ENCODE data around the gene TBCK.
"Not testable (repeated sequence)": the region's sequence is repeated elsewhere in the genome, so short reads cannot be mapped to it uniquely, and the experiment has no call there.

TBCK gene

GRCh38 chr4:106315968-106316772, at the start of gene TBCK, which contains the start of gene AIMP1:
Gene TBCK (minus strand): TSS chr4:106316209. CDS start chr4:106308960, 7,249 bp downstream.
Gene AIMP1 (plus strand): TSS chr4:106316550. CDS start chr4:106325010, 8,460 bp downstream.
- DNase-seq, result peak; percentile 85

- no peak for DNase-seq
These were observed 49.6 kb upstream of the TBCK start for GRCh38 chr4:106365613-106366012.

GRCh38 chr4:106364282-106364681, 48.3 kb upstream of the TBCK start:
- DNase-seq, result no peak

- DNase-seq, result no peak
These were observed 46.2 kb upstream of the TBCK start for GRCh38 chr4:106362086-106362825.

GRCh38 chr4:106358899-106359298, 42.9 kb upstream of the TBCK start:
- DNase-seq, result no peak

GRCh38 chr4:106355193-106355592, 39.2 kb upstream of the TBCK start:
- DNase-seq, result no peak

GRCh38 chr4:106353786-106354185, 37.8 kb upstream of the TBCK start:
- no peak for DNase-seq

GRCh38 chr4:106351016-106351415, 35.0 kb upstream of the TBCK start:
- no peak for DNase-seq

GRCh38 chr4:106347167-106347566, 31.2 kb upstream of the TBCK start:
- DNase-seq, result no peak

GRCh38 chr4:106344647-106344970, 28.6 kb upstream of the TBCK start:
- no peak for DNase-seq

GRCh38 chr4:106343865-106344646, 28.0 kb upstream of the TBCK start:
- DNase-seq, result no peak

GRCh38 chr4:106340774-106341173, 24.8 kb upstream of the TBCK start:
- no peak for DNase-seq

GRCh38 chr4:106339431-106339830, 23.4 kb upstream of the TBCK start:
- DNase-seq, result no peak

- DNase-seq, result no peak
These were observed 22.7 kb upstream of the TBCK start for GRCh38 chr4:106338671-106339070.

- no peak for DNase-seq
These were observed 21.9 kb upstream of the TBCK start for GRCh38 chr4:106337916-106338315.

- DNase-seq, result no peak
These were observed 20.6 kb upstream of the TBCK start for GRCh38 chr4:106336618-106337017.

- no peak for DNase-seq
These were observed 18.9 kb upstream of the TBCK start for GRCh38 chr4:106334741-106335470.

- no peak for DNase-seq
These were observed 17.2 kb upstream of the TBCK start for GRCh38 chr4:106333186-106333585.

- no peak for DNase-seq
These were observed 13.1 kb upstream of the TBCK start for GRCh38 chr4:106329041-106329618.

GRCh38 chr4:106325800-106326199, 9.8 kb upstream of the TBCK start:
- no peak for DNase-seq

- no peak for DNase-seq
These were observed 7.1 kb upstream of the TBCK start for GRCh38 chr4:106323119-106323518.

- not testable (repeated sequence) for DNase-seq
These were observed 5.8 kb upstream of the TBCK start for GRCh38 chr4:106321814-106322213.
